H1 (cell line): Measurements from ENCODE around the gene CHRNA1. TPM values are rescaled to one million over a fixed set of nuclear protein-coding genes. Genes with fewer than 3 reads are reported as not detected.
A peak's percentile ranks its signal among the peaks of the same experiment; 100 is the strongest.

Experiments
- CTCF ChIA-PET: fragments of 300-600 bp; sonication (Branson Sonifier 250); formaldehyde crosslinking; loops from one replicate; lab custom pipeline; 2021; ENCODE audit not compliant: partially characterized antibody; lab: Charles Lee
- POLR2A ChIA-PET: fragments of 300-600 bp; sonication (Branson Sonifier 250); formaldehyde crosslinking; loops from one replicate; lab custom pipeline; 2021; ENCODE audit warnings: inconsistent platforms; ENCODE audit not compliant: partially characterized antibody; lab: Charles Lee
- DNase-seq, 2 experiments: peaks; one replicate each; pipeline versions ENCODE4 v3.0.0 to v3.0.0-alpha.2; 2010 to 2022; ENCODE audit warnings: low spot score in 2 of 2, low read depth in 1 of 2, mixed read lengths in 1 of 2
- FAIRE-seq: peaks from 2 replicates; lab custom pipeline; 2011; peaks lifted over from hg19 to GRCh38; lab: Jason Lieb, UNC
- H2AFZ ChIP-seq: 2 replicates; pipeline ENCODE4 v1.8.1; 2012; ENCODE audit warnings: low read length, inconsistent platforms
- H2AK5ac ChIP-seq: 2 replicates; pipeline ENCODE4 v1.6.1; 2013; ENCODE audit warnings: low read depth, low read length
- H2BK120ac ChIP-seq: replicated peaks from 2 replicates; pipeline ENCODE3; 2013; ENCODE audit warnings: low read depth, low read length, inconsistent platforms
- H2BK12ac ChIP-seq: 2 replicates; pipeline ENCODE4 v1.6.1; 2013; ENCODE audit warnings: low read depth, low read length
- H2BK15ac ChIP-seq: 2 replicates; pipeline ENCODE4 v1.6.1; 2013; ENCODE audit warnings: low read length
- H2BK20ac ChIP-seq: 2 replicates; pipeline ENCODE4 v1.6.1; 2013; ENCODE audit warnings: low read length
- H2BK5ac ChIP-seq: 2 replicates; pipeline ENCODE4 v1.6.1; 2013; ENCODE audit warnings: low read depth, low read length
- H3K14ac ChIP-seq: 2 replicates; pipeline ENCODE4 v1.6.1; 2013; ENCODE audit warnings: inconsistent platforms; ENCODE audit not compliant: insufficient read length
- H3K18ac ChIP-seq: 2 replicates; pipeline ENCODE4 v1.6.1; 2013; ENCODE audit warnings: low read length; ENCODE audit errors: extremely low read depth
- H3K23ac ChIP-seq: 2 replicates; pipeline ENCODE4 v1.6.1; 2013; ENCODE audit warnings: inconsistent platforms; ENCODE audit not compliant: insufficient read length
- H3K23me2 ChIP-seq: 2 replicates; pipeline ENCODE4 v1.6.1; 2013; ENCODE audit warnings: low read depth, low read length
- H3K27ac ChIP-seq: 2 replicates; pipeline ENCODE4 v1.6.1; 2011; ENCODE audit warnings: low read depth, low read length, inconsistent platforms
- H3K27me3 ChIP-seq, 4 experiments: replicated peaks in 1 of 4; 1 replicate in 1 of 4; 2 replicates in 3 of 4; pipeline versions ENCODE4 v1.6.1 to v1.8.1; 2011 to 2013; ENCODE audit warnings: low read length in 3 of 4, mild to moderate bottlenecking in 3 of 4, inconsistent platforms in 2 of 4, mixed read lengths in 2 of 4, moderate library complexity in 1 of 4; ENCODE audit not compliant: control insufficient read depth in 3 of 4, insufficient read depth in 3 of 4; ENCODE audit errors: extremely low read depth in 1 of 4
- H3K36me3 ChIP-seq, 4 experiments: 2 replicates each; pipeline versions ENCODE4 v1.6.1 to v1.8.1; 2011 to 2013; ENCODE audit warnings: mild to moderate bottlenecking in 4 of 4, low read length in 3 of 4, moderate library complexity in 2 of 4, control low read depth in 1 of 4, inconsistent platforms in 1 of 4; ENCODE audit not compliant: insufficient read depth in 4 of 4, control insufficient read depth in 2 of 4
- H3K4ac ChIP-seq: replicated peaks from 2 replicates; pipeline ENCODE3; 2013; ENCODE audit warnings: low read length, low read depth, mixed read lengths, inconsistent platforms; ENCODE audit not compliant: insufficient read length
- H3K4me1 ChIP-seq, 4 experiments: replicated peaks in 1 of 4; 1 replicate in 1 of 4; 2 replicates in 3 of 4; pipeline versions ENCODE4 v1.6.1 to v1.8.1; 2011 to 2013; ENCODE audit warnings: low read length in 3 of 4, inconsistent platforms in 2 of 4, mixed read lengths in 1 of 4; ENCODE audit not compliant: insufficient read depth in 4 of 4, control insufficient read depth in 3 of 4
- H3K4me2 ChIP-seq, 2 experiments: 2 replicates each; pipeline versions ENCODE4 v1.6.1 to v1.8.1; 2011 to 2013; ENCODE audit warnings: low read depth in 2 of 2, low read length in 2 of 2, control low read depth in 1 of 2, inconsistent platforms in 1 of 2, mild to moderate bottlenecking in 1 of 2; ENCODE audit not compliant: insufficient read depth in 1 of 2
- H3K4me3 ChIP-seq, 4 experiments: fragments of 200-600, 300-600 bp in 1 of 4; sonication (generic), shearing (Covaris generic), sonication (Bioruptor Twin) in 1 of 4; 2 replicates each; pipeline versions ENCODE4 v1.5.1 to v1.8.1; 2011 to 2016; ENCODE audit warnings: low read length in 4 of 4, low read depth in 3 of 4, control low read depth in 2 of 4, inconsistent platforms in 2 of 4, mild to moderate bottlenecking in 2 of 4, mixed read lengths in 1 of 4, moderate library complexity in 1 of 4; ENCODE audit not compliant: insufficient read depth in 2 of 4; ENCODE audit errors: extremely low read depth in 1 of 4
- H3K56ac ChIP-seq: replicated peaks from 2 replicates; pipeline ENCODE3; 2013; ENCODE audit warnings: low read depth, mild to moderate bottlenecking, mixed read lengths, low read length, inconsistent platforms; ENCODE audit not compliant: insufficient read length
- H3K79me1 ChIP-seq: 2 replicates; pipeline ENCODE4 v1.6.1; 2013; ENCODE audit warnings: low read depth, low read length, control low read depth
- H3K79me2 ChIP-seq, 2 experiments: 2 replicates each; pipeline versions ENCODE4 v1.6.1 to v1.8.1; 2012 to 2013; ENCODE audit warnings: low read length in 2 of 2, mild to moderate bottlenecking in 2 of 2, inconsistent platforms in 1 of 2; ENCODE audit not compliant: insufficient read depth in 2 of 2, control insufficient read depth in 1 of 2
- H3K9ac ChIP-seq, 4 experiments: replicated peaks in 1 of 4; 1 replicate in 1 of 4; 2 replicates in 3 of 4; pipeline versions ENCODE4 v1.6.1 to v1.8.1; 2011 to 2013; ENCODE audit warnings: low read depth in 3 of 4, low read length in 3 of 4, control low read depth in 2 of 4, mild to moderate bottlenecking in 2 of 4, moderate library complexity in 2 of 4, inconsistent platforms in 1 of 4; ENCODE audit errors: extremely low read depth in 1 of 4
- H3K9me3 ChIP-seq, 2 experiments: 2 replicates each; pipeline versions ENCODE4 v1.6.1 to v1.8.1; 2012 to 2013; ENCODE audit warnings: mild to moderate bottlenecking in 2 of 2, moderate library complexity in 2 of 2, control low read depth in 1 of 2, inconsistent platforms in 1 of 2, low read depth in 1 of 2, low read length in 1 of 2, mixed read lengths in 1 of 2; ENCODE audit not compliant: insufficient read depth in 2 of 2
- H4K20me1 ChIP-seq, 2 experiments: replicated peaks in 1 of 2; 2 replicates each; pipeline versions ENCODE3 to v1.8.1; 2011 to 2013; ENCODE audit warnings: inconsistent platforms in 2 of 2, low read length in 2 of 2, mild to moderate bottlenecking in 1 of 2; ENCODE audit not compliant: insufficient read depth in 2 of 2, control insufficient read depth in 1 of 2
- H4K5ac ChIP-seq: 2 replicates; pipeline ENCODE4 v1.6.1; 2013; ENCODE audit warnings: low read length, low read depth, mixed read lengths, inconsistent platforms; ENCODE audit not compliant: insufficient read length
- H4K8ac ChIP-seq: 2 replicates; pipeline ENCODE4 v1.8.0; 2013; ENCODE audit warnings: mild to moderate bottlenecking, moderate library complexity, low read length, inconsistent platforms; ENCODE audit not compliant: insufficient read depth; ENCODE audit errors: extremely low read depth
- H4K91ac ChIP-seq: replicated peaks from 2 replicates; pipeline ENCODE3; 2013; ENCODE audit warnings: low read length, mixed read lengths, inconsistent platforms; ENCODE audit not compliant: insufficient read length
- BRCA1 ChIP-seq: IDR thresholded peaks from 2 replicates; pipeline ENCODE4 v1.6.1; 2012; ENCODE audit warnings: low read depth, low read length, improper control_type of control experiment
- CBX8 ChIP-seq: fragments of 300-800, 300-1000 bp; sonication (generic); IDR thresholded peaks from 2 replicates; pipeline ENCODE4 v1.7.1; 2016; ENCODE audit warnings: low read depth, low read length, borderline replicate concordance
- CHD2 ChIP-seq: IDR thresholded peaks from 2 replicates; pipeline ENCODE4 v1.6.1; 2012; ENCODE audit warnings: low read length, improper control_type of control experiment
- CTBP2 ChIP-seq: IDR thresholded peaks from 2 replicates; pipeline ENCODE4 v1.7.0; 2011; ENCODE audit warnings: borderline replicate concordance, mild to moderate bottlenecking, moderate library complexity, mixed read lengths, low read length; ENCODE audit not compliant: insufficient read depth, insufficient read length
- JUN ChIP-seq: IDR thresholded peaks from 2 replicates; pipeline ENCODE4 v1.6.1; 2011; ENCODE audit warnings: low read depth, mild to moderate bottlenecking, improper control_type of control experiment, low read length
- KDM4A ChIP-seq: IDR thresholded peaks from one replicate; pipeline ENCODE4 v1.7.1; 2012; ENCODE audit warnings: low read depth, mild to moderate bottlenecking, moderate library complexity, low read length, inconsistent platforms; ENCODE audit not compliant: severe bottlenecking
- NRF1 ChIP-seq: IDR thresholded peaks from 2 replicates; pipeline ENCODE4 v1.6.1; 2011; ENCODE audit warnings: mild to moderate bottlenecking, low read depth, low read length, improper control_type of control experiment
- RNF2 ChIP-seq: fragments of 200-900, 300-1000 bp; sonication (generic); IDR thresholded peaks from 2 replicates; pipeline ENCODE4 v1.7.1; 2016; ENCODE audit warnings: borderline replicate concordance, low read depth, mild to moderate bottlenecking, antibody characterized with exemption, low read length; ENCODE audit not compliant: poor library complexity, severe bottlenecking; ENCODE audit errors: missing control alignments
- SAP30 ChIP-seq: fragments of 300-600 bp; sonication (generic); IDR thresholded peaks from 2 replicates; pipeline ENCODE4 v1.7.1; 2012; ENCODE audit warnings: low read length, moderate library complexity, mild to moderate bottlenecking, inconsistent platforms; ENCODE audit not compliant: insufficient read depth, insufficient replicate concordance
- SIRT6 ChIP-seq: IDR thresholded peaks from one replicate; pipeline ENCODE4 v1.7.1; 2012; ENCODE audit warnings: low read length, inconsistent platforms
- SP2 ChIP-seq: IDR thresholded peaks from 2 replicates; pipeline ENCODE4 v1.6.1; 2012; ENCODE audit warnings: mild to moderate bottlenecking, low read length, inconsistent platforms
- SP4 ChIP-seq: IDR thresholded peaks from 2 replicates; pipeline ENCODE4 v1.6.1; 2012; ENCODE audit warnings: low read length, inconsistent platforms
- SRF ChIP-seq: IDR thresholded peaks from 2 replicates; pipeline ENCODE4 v1.6.1; 2011; ENCODE audit warnings: mild to moderate bottlenecking, low read depth, low read length, moderate library complexity
- SUZ12 ChIP-seq: fragments of 200-600 bp; sonication (generic); IDR thresholded peaks from 2 replicates; pipeline ENCODE4 v1.6.1; 2012; ENCODE audit warnings: mild to moderate bottlenecking, inconsistent platforms, low read length, moderate library complexity, mixed read lengths
- WGBS, 2 experiments: shearing (Covaris generic) in 1 of 2; methylation state at CpG; one replicate each; pipeline versions ENCODE4 v1.1.6 to v1.1.7; 2013 to 2015; ENCODE audit warnings: low lambda C conversion rate in 2 of 2, mixed read lengths in 2 of 2, inconsistent platforms in 1 of 2, low coverage in 1 of 2, missing lambda C conversion rate in 1 of 2; ENCODE audit not compliant: insufficient replicate concordance in 2 of 2, insufficient coverage in 1 of 2, insufficient read length in 1 of 2; ENCODE audit errors: extremely low coverage in 1 of 2, missing lambda C conversion rate in 1 of 2; 5-methylcytosine and 5-hydroxymethylcytosine counted together
- polyA plus RNA-seq, 7 experiments: library from polyadenylated mRNA; depleted of rRNA in 3 of 7; stranded (reverse) in 5 of 7; unstranded in 2 of 7; fragments of >200 nt in 5 of 7; fragments of 200-250 nt in 2 of 7; gene quantifications; 1 replicate in 5 of 7; 2 replicates in 1 of 7; 4 replicates in 1 of 7; pipeline versions ENCODE4 v1.2.1 to v1.2.3, GENCODE V29; 2011 to 2013; ENCODE audit warnings: missing spikeins in 2 of 7, mixed read lengths in 2 of 7
- total RNA-seq: library from RNA; stranded (reverse); fragmentation: NEBNext Ultra II Directional; extraction: Animal tissue kit (Norgen Biotek cat#: 25700); gene quantifications from 2 replicates; pipeline ENCODE4 v1.2.1, GENCODE V29; 2021

Gene CHRNA1
- total and polyA plus RNA-seq, 2 of the 8 experiments (the other 6 are each of a cell fraction or from before 2014, with no cell fraction given) = 0.11 to 0.15 TPM

DNA sequence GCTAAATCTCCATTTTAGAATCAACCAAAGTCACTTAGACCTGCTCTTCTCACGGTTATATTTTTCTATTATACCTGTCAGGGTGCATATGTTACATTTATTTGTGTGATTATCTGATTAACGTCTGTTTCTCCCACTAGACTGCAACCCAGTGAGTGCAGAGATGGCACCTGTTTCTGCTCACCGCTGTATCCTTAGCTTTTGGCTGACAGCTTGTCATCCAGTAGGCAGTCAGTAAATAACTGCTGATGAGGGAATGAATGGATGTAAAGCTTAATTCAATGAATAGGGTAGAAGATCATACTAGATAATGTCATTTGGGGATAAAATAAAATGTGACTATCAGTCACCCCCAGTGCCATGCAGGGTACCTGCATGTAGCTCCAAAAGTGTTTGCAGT, 6.9 kb upstream of the CHRNA1 start:
- no peak overlapping the region; a peak in 1 of 8 replicates for H3K4me3 ChIP-seq
- TF ChIP-seq SP4 (no peak), JUN (no peak), SUZ12 (no peak), CBX8 (no peak), NRF1 (no peak), RNF2 (no peak), CHD2 (no peak), SAP30 (no peak), CTBP2 (no peak), SP2 (no peak), SIRT6 (no peak), BRCA1 (no peak), KDM4A (no peak), SRF (no peak)

More for the DNA sequence above, 6.9 kb upstream of the CHRNA1 start:
- H3K4ac ChIP-seq = peak overlapping the region; percentile 28
- peak overlapping the region; percentile 20; the same call in 1 of the 2 replicates for H3K27ac ChIP-seq
- H2BK12ac ChIP-seq = peak overlapping the region; percentile 72
- no peaks in the 10 kb centered on the region for H4K20me1 ChIP-seq
- H3K4me2 ChIP-seq = no peak overlapping the region
- no peak overlapping the region for H3K18ac ChIP-seq
- ChIA-PET POLR2A (interaction anchor here (0.9 to 3.8 kb wide), 15 partner anchors 8 to 234 kb away, joined by 3 to 39 read pairs (median 5); partner anchors contain the start of gene CHN1), CTCF (interaction anchor here (0.6 to 12.2 kb wide), 50 partner anchors 9 to 912 kb away, joined by 3 to 249 read pairs (median 5); partner anchors contain the start of genes CHN1 and CHRNA1)
- H3K23ac ChIP-seq = no peak overlapping the region
- H3K4me1 ChIP-seq = peaks cover 10 to 17% (median 11%) of the 10 kb centered on the region in 4 experiments
- no peaks in the 10 kb centered on the region for H3K36me3 ChIP-seq
- no peak overlapping the region for H3K9ac ChIP-seq
- no peak overlapping the region for H2BK15ac ChIP-seq
- H2AFZ ChIP-seq = no peak overlapping the region
- H3K9me3 ChIP-seq = no peaks in the 10 kb centered on the region
- H3K23me2 ChIP-seq = no peaks in the 10 kb centered on the region
- H2BK120ac ChIP-seq = peak overlapping the region; percentile 80
- H2AK5ac ChIP-seq = no peak overlapping the region
- peak overlapping the region; percentile 41; the same call in 1 of the 2 replicates for H2BK5ac ChIP-seq
- no peaks in the 10 kb centered on the region for H3K79me1 ChIP-seq
- no peaks in the 10 kb centered on the region for H3K79me2 ChIP-seq
- no peak for FAIRE-seq
- no peaks in the 10 kb centered on the region for H3K27me3 ChIP-seq
- no peak for DNase-seq
- H4K5ac ChIP-seq = peak overlapping the region; percentile 73
- no peak overlapping the region for H3K56ac ChIP-seq
- no peak overlapping the region for H3K14ac ChIP-seq
- WGBS, 2 experiments = 81% methylated on average over 3 of the region's 3 CpGs; no CpG with 5 or more reads in 1 of the 2 experiments
- H4K8ac ChIP-seq = no peak overlapping the region
- H2BK20ac ChIP-seq = no peak overlapping the region; the same call in 1 of the 2 replicates
- H4K91ac ChIP-seq = peak overlapping the region; percentile 63
